Natural killer cell (primary cell): Measurements from ENCODE around the gene CBFA2T3. TPM values are rescaled to one million over a fixed set of nuclear protein-coding genes. Genes with fewer than 3 reads are reported as not detected.

Experiments
- ATAC-seq, 3 donors: fragments of 150-1000 bp in 2 of 3; fragments of 200-7000 bp in 1 of 3; cut with Tn5 transposase; 1 replicate in 1 of 3; 2 replicates in 2 of 3; pipeline ENCODE4 v1.10.0; 2021; ENCODE audit warnings: mild to moderate bottlenecking in 2 of 3, moderate library complexity in 2 of 3
- DNase-seq, 2 donors: peaks; one replicate each; pipeline versions ENCODE4 v3.0.0 to v3.0.0-alpha.2; 2013 to 2021; ENCODE audit warnings: mixed read lengths in 1 of 2
- H3K27ac ChIP-seq: one replicate; pipeline ENCODE4 v1.5.1; 2013; ENCODE audit warnings: mild to moderate bottlenecking, low read length
- H3K27me3 ChIP-seq: one replicate; pipeline ENCODE4 v1.6.1; 2013; ENCODE audit warnings: low read length; ENCODE audit not compliant: control insufficient read depth, insufficient read depth
- H3K36me3 ChIP-seq: one replicate; pipeline ENCODE4 v1.6.1; 2013; ENCODE audit warnings: low read length; ENCODE audit not compliant: control insufficient read depth, insufficient read depth
- H3K4me1 ChIP-seq: one replicate; pipeline ENCODE4 v1.6.1; 2013; ENCODE audit warnings: low read length; ENCODE audit not compliant: control insufficient read depth, insufficient read depth
- H3K4me3 ChIP-seq: one replicate; pipeline ENCODE4 v1.5.1; 2013; ENCODE audit warnings: low read length
- H3K9me3 ChIP-seq: one replicate; pipeline ENCODE4 v1.6.1; 2013; ENCODE audit warnings: low read length; ENCODE audit not compliant: control insufficient read depth, insufficient read depth
- H3K27ac Mint-ChIP-seq, 2 donors: one replicate each; pipeline ENCODE4 v1.8.0; 2022; ENCODE audit warnings: mild to moderate bottlenecking in 2 of 2, mixed read lengths in 2 of 2, moderate library complexity in 1 of 2
- H3K27me3 Mint-ChIP-seq, 2 donors: one replicate each; pipeline ENCODE4 v1.8.0; 2022; ENCODE audit warnings: low read depth in 2 of 2, mixed read lengths in 2 of 2
- H3K36me3 Mint-ChIP-seq: one replicate; pipeline ENCODE4 v1.8.0; 2022; ENCODE audit warnings: mixed read lengths
- H3K4me1 Mint-ChIP-seq, 2 donors: one replicate each; pipeline ENCODE4 v1.8.0; 2022; ENCODE audit warnings: mixed read lengths in 2 of 2
- H3K4me3 Mint-ChIP-seq: one replicate; pipeline ENCODE4 v1.8.0; 2022; ENCODE audit warnings: mild to moderate bottlenecking, moderate library complexity, mixed read lengths
- H3K9me3 Mint-ChIP-seq, 2 donors: one replicate each; pipeline ENCODE4 v1.8.0; 2022; ENCODE audit warnings: mixed read lengths in 2 of 2
- CTCF ChIP-seq: fragments of 200-600 bp; IDR thresholded peaks from one replicate; pipeline ENCODE4 v1.8.0; 2022; ENCODE audit warnings: antibody characterized with exemption
- WGBS: methylation state at CpG from one replicate; pipeline ENCODE4 v1.1.7; 2013; ENCODE audit warnings: missing lambda C conversion rate; ENCODE audit not compliant: insufficient coverage; 5-methylcytosine and 5-hydroxymethylcytosine counted together
- intact Hi-C: fragments of 100-400 bp; cut with micrococcal nuclease; formaldehyde crosslinking; loops from one replicate; pipeline ENCODE4 v1.14.2; 2022
- total RNA-seq, 4 donors: library from RNA; stranded (reverse); fragments of 120-200 nt in 1 of 4; gene quantifications; one replicate each; pipeline versions ENCODE4 v1.2.3 to v1.2.4, GENCODE V29; 2013 to 2022

The CBFA2T3 gene
- total RNA-seq, 3 donors from 2014 or later (not counting 1 experiment from before 2014, with no cell fraction given): 2.5 to 7.8 (median 4.2) TPM

- peaks cover 11% of the 10 kb centered on the region for H3K27me3 ChIP-seq
- H3K4me1 Mint-ChIP-seq: peaks cover 6 to 23% of the 10 kb centered on the region in 2 donors
- no peaks in the 10 kb centered on the region for H3K9me3 ChIP-seq
- H3K4me3 ChIP-seq: peak overlapping the region; percentile 35
- intact Hi-C loops: no loop called here
- 45% methylated on average over 3 of the region's 3 CpGs for WGBS
- no peak for TF ChIP-seq CTCF
- no peak overlapping the region for H3K27ac ChIP-seq
- H3K27me3 Mint-ChIP-seq: peaks cover 0 to 32% of the 10 kb centered on the region in 2 donors
- H3K27ac Mint-ChIP-seq: no peak overlapping the region
- H3K36me3 Mint-ChIP-seq: no peaks in the 10 kb centered on the region
- DNase-seq (no peak), ATAC-seq (no peak)
- H3K4me1 ChIP-seq: peaks cover 86% of the 10 kb centered on the region
- no peak overlapping the region for H3K4me3 Mint-ChIP-seq
- no peaks in the 10 kb centered on the region for H3K9me3 Mint-ChIP-seq
- H3K36me3 ChIP-seq: no peaks in the 10 kb centered on the region
Observed at GRCh38 chr16:88974916-88975215, 2.1 kb downstream of the CBFA2T3 start.

GRCh38 chr16:88974080-88974915 lies 2.7 kb downstream of the CBFA2T3 start:
- H3K4me1 ChIP-seq: peaks cover 90% of the 10 kb centered on the region
- no peak overlapping the region for H3K27ac ChIP-seq
- DNase-seq: no peak
- no peaks in the 10 kb centered on the region for H3K36me3 Mint-ChIP-seq
- ATAC-seq: no peak
- no peaks in the 10 kb centered on the region for H3K36me3 ChIP-seq
- 49% methylated on average over 27 of the region's 27 CpGs for WGBS
- H3K9me3 Mint-ChIP-seq: no peaks in the 10 kb centered on the region
- no peak for TF ChIP-seq CTCF
- peak overlapping the region; percentile 35 for H3K4me3 ChIP-seq
- no peak overlapping the region for H3K27ac Mint-ChIP-seq
- no peaks in the 10 kb centered on the region for H3K9me3 ChIP-seq
- H3K27me3 ChIP-seq: peaks cover 11% of the 10 kb centered on the region
- intact Hi-C loops: no loop called here
- H3K4me1 Mint-ChIP-seq: peaks cover 6 to 17% of the 10 kb centered on the region in 2 donors
- H3K27me3 Mint-ChIP-seq: peaks cover 0 to 31% of the 10 kb centered on the region in 2 donors
- no peak overlapping the region for H3K4me3 Mint-ChIP-seq

GRCh38 chr16:88973415-88974050 lies 3.5 kb downstream of the CBFA2T3 start:
- H3K27me3 Mint-ChIP-seq: peaks cover 0 to 25% of the 10 kb centered on the region in 2 donors
- Histone ChIP-seq H3K4me1 (peaks cover 90% of the 10 kb centered on the region), H3K4me3 (no peak overlapping the region), H3K36me3 (no peaks in the 10 kb centered on the region), H3K9me3 (no peaks in the 10 kb centered on the region), H3K27ac (no peak overlapping the region), H3K27me3 (peaks cover 10% of the 10 kb centered on the region)
- no peak overlapping the region for H3K27ac Mint-ChIP-seq
- intact Hi-C loops: no loop called here
- 80% methylated on average over 18 of the region's 19 CpGs for WGBS
- no peak for DNase-seq
- no peaks in the 10 kb centered on the region for H3K9me3 Mint-ChIP-seq
- TF ChIP-seq CTCF: no peak
- no peaks in the 10 kb centered on the region for H3K36me3 Mint-ChIP-seq
- no peak overlapping the region for H3K4me3 Mint-ChIP-seq
- no peak for ATAC-seq
- H3K4me1 Mint-ChIP-seq: peaks cover 1 to 10% of the 10 kb centered on the region in 2 donors
